GM12878 (cell line): ENCODE results near the gene C21orf91. TPM values are rescaled to one million over a fixed set of nuclear protein-coding genes. Genes with fewer than 3 reads are reported as not detected.

ENCODE experiments used
- ATAC-seq: fragments of 200-7000 bp; cut with Tn5 transposase; 3 replicates; pipeline ENCODE4 v1.9.1; 2020; ENCODE audit warnings: mild to moderate bottlenecking, moderate library complexity
- BruUV-seq: library from RNA; stranded (reverse); fragments of 400-500 nt; replicated peaks from 2 replicates; lab custom pipeline; 2021; lab: Mats Ljungman, UMichigan
- CTCF ChIA-PET: fragments of 300-600 bp; sonication (Branson Sonifier 250); formaldehyde crosslinking; extraction: SDS; loops from one replicate; lab custom pipeline; 2021; ENCODE audit warnings: inconsistent platforms; lab: Yijun Ruan, JAX
- POLR2A ChIA-PET: fragments of 350-600 bp; formaldehyde crosslinking; extraction: SDS; loops from one replicate; lab custom pipeline; 2021; ENCODE audit warnings: inconsistent platforms; lab: Charles Lee
- RAD21 ChIA-PET: fragments of 300-600 bp; sonication (Branson Sonifier 250); formaldehyde crosslinking; loops from one replicate; lab custom pipeline; 2023; ENCODE audit warnings: antibody characterized with exemption; ENCODE audit not compliant: unreplicated experiment; lab: Charles Lee
- SMC1A ChIA-PET: fragments of 300-600 bp; sonication (Branson Sonifier 250); formaldehyde crosslinking; loops from one replicate; lab custom pipeline; 2023; ENCODE audit not compliant: unreplicated experiment, uncharacterized antibody; lab: Charles Lee
- DNase-seq: peaks from one replicate; pipeline ENCODE4 v3.0.0-alpha.2; 2011; ENCODE audit warnings: low read depth, low spot score
- FAIRE-seq: peaks from 3 replicates; lab custom pipeline; 2011; peaks lifted over from hg19 to GRCh38; lab: Jason Lieb, UNC
- H2AFZ ChIP-seq: 2 replicates; pipeline ENCODE4 v1.6.0; 2011; ENCODE audit warnings: low read depth, low read length, control low read depth; ENCODE audit not compliant: control insufficient read depth
- H3K27ac ChIP-seq: 2 replicates; pipeline ENCODE4 v1.5.1; 2011; ENCODE audit warnings: control low read depth; ENCODE audit not compliant: control insufficient read depth, insufficient read depth
- H3K27me3 ChIP-seq, 2 experiments: replicated peaks in 1 of 2; 2 replicates each; pipeline versions ENCODE4 v1.6.0 to v1.6.1; 2011; ENCODE audit warnings: low read length in 1 of 2; ENCODE audit not compliant: control insufficient read depth in 2 of 2, insufficient read depth in 2 of 2
- H3K36me3 ChIP-seq, 2 experiments: 2 replicates each; pipeline ENCODE4 v1.5.1; 2011; ENCODE audit warnings: low read length in 1 of 2; ENCODE audit not compliant: control insufficient read depth in 2 of 2, insufficient read depth in 2 of 2
- H3K4me1 ChIP-seq: 2 replicates; pipeline ENCODE4 v1.6.1; 2011; ENCODE audit warnings: mild to moderate bottlenecking, low read length, moderate library complexity, mixed read lengths; ENCODE audit not compliant: control insufficient read depth, insufficient read depth
- H3K4me2 ChIP-seq: 2 replicates; pipeline ENCODE4 v1.6.0; 2011; ENCODE audit warnings: control low read depth; ENCODE audit not compliant: control insufficient read depth, insufficient read depth
- H3K4me3 ChIP-seq: fragments of 200-600 bp; sonication (generic); 2 replicates; pipeline ENCODE4 v1.5.1; 2016
- H3K79me2 ChIP-seq: 2 replicates; pipeline ENCODE4 v1.6.0; 2011; ENCODE audit warnings: low read length; ENCODE audit not compliant: control insufficient read depth, insufficient read depth
- H3K9ac ChIP-seq: 2 replicates; pipeline ENCODE4 v1.8.0; 2011; ENCODE audit warnings: low read length, control low read depth, mixed read lengths; ENCODE audit not compliant: control insufficient read depth, insufficient read depth
- H3K9me3 ChIP-seq: replicated peaks from 3 replicates; pipeline ENCODE4 v1.5.1; 2011; ENCODE audit warnings: mild to moderate bottlenecking, low read length; ENCODE audit not compliant: control insufficient read depth, insufficient read depth
- H4K20me1 ChIP-seq: 2 replicates; pipeline ENCODE4 v1.6.0; 2011; ENCODE audit not compliant: control insufficient read depth, insufficient read depth
- CBX5 ChIP-seq: sonication (generic); IDR thresholded peaks from 2 replicates; pipeline ENCODE4 v1.6.1; 2016; ENCODE audit warnings: low read depth, moderate library complexity, mild to moderate bottlenecking, inconsistent platforms
- ZBTB11 ChIP-seq: fragments of 450-650 bp; formaldehyde crosslinking; IDR thresholded peaks from 2 replicates; pipeline ENCODE4 v1.5.0; 2022; ENCODE audit warnings: mild to moderate bottlenecking, missing genetic modification characterization
- WGBS: methylation state at CpG from one replicate; pipeline ENCODE4 v1.1.6; 2016; ENCODE audit warnings: low lambda C conversion rate; ENCODE audit not compliant: insufficient replicate concordance, insufficient coverage; ENCODE audit errors: missing lambda C conversion rate; 5-methylcytosine and 5-hydroxymethylcytosine counted together
- in situ Hi-C: fragments of 300-500 bp; cut with MboI; formaldehyde crosslinking; loops from 9 replicates; pipeline ENCODE4 v1.14.3; 2018; ENCODE audit warnings: mixed read lengths
- intact Hi-C: fragments of 100-400 bp; cut with micrococcal nuclease; formaldehyde crosslinking; loops from one replicate; pipeline ENCODE4 v1.14.2; 2022; ENCODE audit not compliant: unreplicated experiment
- polyA plus RNA-seq, 11 experiments: library from polyadenylated mRNA; depleted of rRNA in 4 of 11; unstranded in 6 of 11; stranded (reverse) in 5 of 11; fragments of >200 nt; fragmentation: Nextera tagmentation in 4 of 11; fragmentation: Illumina TruSeq in 1 of 11; extraction: Ambion mirVana in 4 of 11; extraction: Trizol in 1 of 11; gene quantifications; 1 replicate in 1 of 11; 2 replicates in 10 of 11; pipeline versions ENCODE4 v1.2.1 to v1.2.3, GENCODE V29; 2011 to 2016; ENCODE audit warnings: inconsistent platforms in 2 of 11, missing spikeins in 2 of 11, low read depth in 1 of 11
- total RNA-seq, 4 experiments: library from RNA; depleted of rRNA in 3 of 4; stranded (reverse); fragments of >200 nt in 3 of 4; fragmentation: Illumina TruSeq in 1 of 4; extraction: Trizol in 1 of 4; gene quantifications; 2 replicates each; pipeline versions ENCODE4 v1.2.1 to v1.2.3, GENCODE V29; 2013 to 2021

C21orf91 gene
- total and polyA plus RNA-seq, 10 of the 15 experiments (the other 5 are each of a cell fraction or from before 2014, with no cell fraction given): 9.3 to 40.3 (median 29.8) TPM

GRCh38 chr21:17854745-17855144, 35.6 kb upstream of the C21orf91 start:
- no peak overlapping the region for H3K4me3 ChIP-seq
- H3K79me2 ChIP-seq: no peaks in the 10 kb centered on the region
- intact Hi-C loops: no loop called here
- BruUV-seq: no TSS peak
- in situ Hi-C loops: no loop called here
- ChIA-PET RAD21 (no interaction called here), POLR2A (no interaction called here), CTCF (no interaction called here), SMC1A (no interaction called here)
- no peak overlapping the region for H3K4me2 ChIP-seq
- no peak overlapping the region for H3K27ac ChIP-seq
- no peaks in the 10 kb centered on the region for H4K20me1 ChIP-seq
- peaks cover 5% of the 10 kb centered on the region; the same call in 2 of the 3 replicates for H3K9me3 ChIP-seq
- DNase-seq (no peak), FAIRE-seq (no peak), ATAC-seq (no peak)
- no peak overlapping the region for H3K9ac ChIP-seq
- no peaks in the 10 kb centered on the region for H3K36me3 ChIP-seq
- 66% methylated on average over 3 of the region's 3 CpGs for WGBS
- H2AFZ ChIP-seq: no peak overlapping the region
- H3K27me3 ChIP-seq: no peaks in the 10 kb centered on the region
- no peaks in the 10 kb centered on the region for H3K4me1 ChIP-seq
- TF ChIP-seq ZBTB11 (CRISPR knock-in tag): no peak
- no peak for TF ChIP-seq CBX5
